HG02852 (cell line): ENCODE results near the gene PCDHGA10.
A peak's percentile ranks its signal among the peaks of the same experiment; 100 is the strongest.
"Not testable (repeated sequence)": the region's sequence is repeated elsewhere in the genome, so short reads cannot be mapped to it uniquely, and the experiment has no call there.

ENCODE experiments used
- ATAC-seq: cut with Tn5 transposase; IDR thresholded peaks from one replicate; pipeline ENCODE4 v1.9.1; 2021; ENCODE audit warnings: mild to moderate bottlenecking, moderate library complexity; ENCODE audit not compliant: unreplicated experiment

PCDHGA10 gene

GRCh38 chr5:141392429-141393198 is 20.2 kb upstream of the PCDHGA10 start, which contains the start of gene PCDHGA8:
Gene PCDHGA8 (plus strand): TSS chr5:141392633. CDS start chr5:141392814, 181 bp downstream.
- no peak for ATAC-seq

GRCh38 chr5:141393267-141393666 is 19.5 kb upstream of the PCDHGA10 start:
- ATAC-seq = no peak

GRCh38 chr5:141394401-141395187 is 18.2 kb upstream of the PCDHGA10 start:
- not testable (repeated sequence) for ATAC-seq

GRCh38 chr5:141397756-141398551 is 14.8 kb upstream of the PCDHGA10 start, which contains the start of gene PCDHGB5:
Gene PCDHGB5 (plus strand): TSS chr5:141397947. CDS start chr5:141398128, 181 bp downstream.
- peak; percentile 98 for ATAC-seq

- ATAC-seq = no peak
Observed at GRCh38 chr5:141398608-141399007, 14.2 kb upstream of the PCDHGA10 start.

- no peak for ATAC-seq
Observed at GRCh38 chr5:141399555-141400258, 13.1 kb upstream of the PCDHGA10 start.

GRCh38 chr5:141402553-141403243 is 10.1 kb upstream of the PCDHGA10 start, which contains the start of gene PCDHGA9:
Gene PCDHGA9 (plus strand): TSS chr5:141402778. CDS start chr5:141402953, 175 bp downstream.
- ATAC-seq = no peak

GRCh38 chr5:141403387-141403786 is 9.4 kb upstream of the PCDHGA10 start:
- no peak for ATAC-seq

- peak; percentile 67 for ATAC-seq
Observed at GRCh38 chr5:141407790-141408505, 4.8 kb upstream of the PCDHGA10 start, which contains the start of gene PCDHGB6. Gene PCDHGB6 (plus strand): TSS chr5:141408021. CDS start chr5:141408203, 182 bp downstream.

GRCh38 chr5:141409598-141410306 is 3.0 kb upstream of the PCDHGA10 start:
- no peak for ATAC-seq

GRCh38 chr5:141411575-141411974 is 1.2 kb upstream of the PCDHGA10 start:
- no peak for ATAC-seq

GRCh38 chr5:141413540-141414069 is 818 bp downstream of the PCDHGA10 start:
- ATAC-seq = no peak

- not testable (repeated sequence) for ATAC-seq
Observed at GRCh38 chr5:141414548-141415274, 1.9 kb downstream of the PCDHGA10 start.

- ATAC-seq = not testable (repeated sequence)
Observed at GRCh38 chr5:141415275-141415618, 2.5 kb downstream of the PCDHGA10 start.

GRCh38 chr5:141417494-141418172 is 4.8 kb downstream of the PCDHGA10 start, which contains the start of gene PCDHGB7:
Gene PCDHGB7 (plus strand): TSS chr5:141417677. CDS start chr5:141417860, 183 bp downstream.
- peak; percentile 75 for ATAC-seq

GRCh38 chr5:141419074-141419880 is 6.5 kb downstream of the PCDHGA10 start:
- no peak for ATAC-seq
